OCI-LY7 (cell line): ENCODE measurements around the gene PLEKHG7.

Source experiments
- EZH2phosphoT487 ChIP-seq: fragments of 200-600 bp; sonication (generic); IDR thresholded peaks from 2 replicates; pipeline ENCODE4 v1.6.1; 2018; ENCODE audit warnings: low read depth, borderline replicate concordance, mild to moderate bottlenecking, mixed run types, antibody characterized with exemption, low read length, moderate library complexity, mixed read lengths
- TF ChIP-seq, protein P1 (sequence below): fragments of 200-600 bp; sonication (generic); conservative IDR thresholded peaks from 2 replicates; pipeline ENCODE4 v1.5.1; 2014; ENCODE audit warnings: mild to moderate bottlenecking, antibody characterized with exemption, low read length, moderate library complexity, mixed read lengths

GRCh38 chr12:92786045-92786444, 83.3 kb downstream of the PLEKHG7 start:
- TF ChIP-seq EZH2phosphoT487: no peak
- TF ChIP-seq, protein P1, sequence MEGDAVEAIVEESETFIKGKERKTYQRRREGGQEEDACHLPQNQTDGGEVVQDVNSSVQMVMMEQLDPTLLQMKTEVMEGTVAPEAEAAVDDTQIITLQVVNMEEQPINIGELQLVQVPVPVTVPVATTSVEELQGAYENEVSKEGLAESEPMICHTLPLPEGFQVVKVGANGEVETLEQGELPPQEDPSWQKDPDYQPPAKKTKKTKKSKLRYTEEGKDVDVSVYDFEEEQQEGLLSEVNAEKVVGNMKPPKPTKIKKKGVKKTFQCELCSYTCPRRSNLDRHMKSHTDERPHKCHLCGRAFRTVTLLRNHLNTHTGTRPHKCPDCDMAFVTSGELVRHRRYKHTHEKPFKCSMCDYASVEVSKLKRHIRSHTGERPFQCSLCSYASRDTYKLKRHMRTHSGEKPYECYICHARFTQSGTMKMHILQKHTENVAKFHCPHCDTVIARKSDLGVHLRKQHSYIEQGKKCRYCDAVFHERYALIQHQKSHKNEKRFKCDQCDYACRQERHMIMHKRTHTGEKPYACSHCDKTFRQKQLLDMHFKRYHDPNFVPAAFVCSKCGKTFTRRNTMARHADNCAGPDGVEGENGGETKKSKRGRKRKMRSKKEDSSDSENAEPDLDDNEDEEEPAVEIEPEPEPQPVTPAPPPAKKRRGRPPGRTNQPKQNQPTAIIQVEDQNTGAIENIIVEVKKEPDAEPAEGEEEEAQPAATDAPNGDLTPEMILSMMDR: no peak
